COLO668 (cell line): ENCODE measurements around the gene SYCN.
"Not testable (repeated sequence)": the region's sequence is repeated elsewhere in the genome, so short reads cannot be mapped to it uniquely, and the experiment has no call there.

ENCODE experiments used
- DNase-seq: peaks from one replicate; lab custom pipeline; 2025; ENCODE audit not compliant: unreplicated experiment; lab: John Stamatoyannopoulos, UW

The SYCN gene

DNA sequence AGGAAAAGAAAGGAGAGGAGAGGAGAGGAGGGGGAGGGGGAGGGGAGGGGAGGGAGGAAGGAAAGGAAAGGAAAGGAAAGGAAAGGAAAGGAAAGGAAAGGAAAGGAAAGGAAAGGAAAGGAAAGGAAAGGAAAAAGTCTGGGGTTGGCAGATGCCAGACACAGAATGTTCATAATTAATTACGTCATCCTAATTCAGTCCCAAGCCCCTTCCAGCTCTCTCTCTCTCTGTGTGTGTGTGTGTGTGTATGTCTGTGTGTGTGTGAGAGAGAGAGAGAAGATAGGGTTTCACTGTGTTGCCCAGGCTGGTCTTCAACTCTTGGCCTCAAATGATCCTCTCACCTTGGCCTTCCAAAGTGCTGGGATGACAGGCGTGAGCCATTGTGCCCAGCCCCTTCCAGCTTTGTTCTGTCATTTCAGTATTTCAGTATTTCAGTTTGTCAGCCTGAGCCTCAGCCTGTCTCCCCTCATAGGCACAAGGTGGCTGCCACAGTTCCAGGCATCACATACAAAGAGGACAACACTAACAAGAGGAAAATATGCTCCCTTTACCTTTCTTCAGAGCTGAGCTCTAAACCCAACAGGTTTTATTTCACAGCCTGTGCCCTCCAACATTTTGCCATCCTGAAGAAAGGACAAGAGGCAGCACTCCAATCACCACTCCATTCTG, 26.2 kb upstream of the SYCN start:
- no peak for DNase-seq

DNA sequence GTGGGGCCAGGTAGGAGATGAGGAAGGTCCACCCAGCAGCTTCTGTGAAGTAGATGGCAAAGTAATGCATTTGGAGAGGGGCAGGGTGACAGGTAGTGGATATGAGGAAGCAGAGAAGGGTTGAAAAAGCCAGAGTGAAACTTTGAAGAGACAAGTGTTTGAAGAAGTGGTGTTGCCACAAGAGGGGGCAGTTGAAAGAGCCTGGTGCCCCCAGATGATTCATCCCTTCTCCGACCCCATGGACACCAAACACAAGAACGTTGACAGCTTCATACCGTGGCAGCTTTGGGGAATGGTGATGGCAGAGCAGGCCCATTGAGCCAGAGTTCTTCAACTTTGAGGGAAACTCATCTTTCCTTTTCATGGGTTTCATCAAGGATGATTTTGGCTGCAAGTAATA, 20.8 kb upstream of the SYCN start:
- DNase-seq = no peak

DNA sequence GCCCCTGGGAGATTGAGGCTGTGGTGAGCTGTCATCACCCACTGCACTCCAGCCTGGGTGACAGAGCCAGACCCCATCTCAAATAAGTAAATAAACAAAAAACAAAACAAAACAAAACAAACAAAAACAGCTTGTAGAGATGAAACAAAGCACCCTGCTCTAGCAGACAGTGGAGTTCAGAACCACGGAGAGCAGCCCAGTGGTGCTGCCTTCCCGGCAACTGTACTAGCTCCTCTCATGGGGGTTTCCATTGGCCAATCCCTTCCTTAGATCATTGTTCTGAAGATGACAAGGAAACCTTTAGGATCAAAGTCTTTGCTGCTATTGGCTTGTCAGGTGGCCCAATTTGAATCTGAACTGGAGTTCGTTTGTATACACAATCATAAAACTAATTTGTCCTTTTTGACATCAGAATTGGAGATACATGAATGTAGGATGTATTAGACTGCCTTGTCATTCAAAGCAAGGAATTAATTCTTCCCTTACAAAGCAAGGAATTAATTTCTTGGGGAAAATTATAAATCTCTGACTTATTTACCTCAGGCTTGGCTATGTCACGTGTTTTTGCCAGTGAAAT, 19.7 kb upstream of the SYCN start:
- no peak for DNase-seq

DNA sequence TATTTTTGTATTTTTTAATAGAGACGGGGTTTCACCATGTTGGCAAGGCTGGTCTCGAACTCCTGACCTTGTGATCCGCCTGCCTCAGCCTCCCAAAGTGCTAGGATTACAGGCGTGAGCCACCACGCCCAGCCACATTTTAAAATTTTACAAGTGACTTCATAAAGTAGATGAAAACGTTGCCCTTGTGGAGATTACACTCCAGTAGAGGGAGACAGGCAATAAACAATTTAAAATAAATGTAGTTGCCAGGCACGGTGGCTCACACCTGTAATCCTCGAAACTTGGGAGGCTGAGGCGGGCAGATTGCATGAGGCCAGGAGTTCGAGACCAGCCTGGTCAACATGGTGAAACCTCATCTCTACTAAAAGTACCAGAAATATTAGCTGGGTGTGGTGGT, 15.0 kb upstream of the SYCN start:
- not testable (repeated sequence) for DNase-seq

DNA sequence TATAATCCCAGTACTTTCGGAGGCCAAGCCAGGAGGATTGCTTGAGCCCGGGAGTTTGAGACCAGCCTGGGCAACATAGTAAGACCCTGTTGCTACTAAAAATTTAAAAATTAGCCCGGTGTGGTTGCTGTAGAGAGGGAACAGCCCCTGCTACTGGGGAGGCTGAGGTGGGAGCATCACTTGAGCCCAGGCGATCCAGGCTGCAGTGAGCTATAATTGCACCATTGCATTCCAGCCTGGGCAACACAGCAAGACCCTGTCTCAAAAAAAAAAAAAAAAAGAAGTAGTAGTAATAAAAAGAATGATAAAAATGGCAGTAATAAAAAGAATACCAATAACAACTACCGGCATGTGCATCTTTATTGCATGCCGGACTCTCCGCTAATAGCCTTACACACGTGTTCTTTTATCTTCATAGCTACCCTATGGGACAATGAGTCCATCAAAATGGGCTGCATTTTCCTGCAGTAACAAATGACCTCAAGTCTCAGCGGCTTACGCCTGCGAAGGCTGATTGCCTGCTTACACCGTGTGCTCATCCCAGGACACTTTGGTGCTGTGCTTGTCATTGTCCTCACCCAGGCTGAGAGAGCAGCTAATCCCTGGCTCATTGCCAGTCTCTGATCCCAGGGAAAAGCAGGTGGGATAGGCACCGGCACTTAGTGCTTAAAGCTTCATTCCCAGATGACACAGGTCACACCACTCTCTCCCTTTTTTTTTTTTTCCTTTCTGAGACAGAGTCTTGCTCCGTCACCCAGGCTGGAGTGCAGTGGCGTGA, 14.4 kb upstream of the SYCN start:
- DNase-seq = peak; percentile 7

DNA sequence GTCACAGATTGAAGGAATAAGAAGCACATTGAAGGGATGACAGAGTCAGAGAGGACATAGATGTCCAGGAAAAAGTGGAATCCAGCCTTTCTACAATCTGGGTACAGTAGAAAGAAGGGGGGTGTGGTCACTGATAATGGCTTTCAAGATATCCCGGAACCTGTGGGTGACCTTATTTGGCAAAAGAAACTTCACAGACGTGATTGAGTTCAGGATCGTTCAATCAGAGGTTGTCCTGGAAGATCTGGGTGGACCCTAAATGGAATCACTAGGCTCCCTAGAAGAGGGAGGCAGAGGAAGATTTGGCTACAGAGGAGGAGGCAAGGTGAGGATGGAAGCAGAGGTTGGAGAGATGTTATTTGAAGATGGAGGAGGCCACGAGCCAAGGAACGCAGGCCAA, 13.0 kb upstream of the SYCN start:
- DNase-seq = no peak

DNA sequence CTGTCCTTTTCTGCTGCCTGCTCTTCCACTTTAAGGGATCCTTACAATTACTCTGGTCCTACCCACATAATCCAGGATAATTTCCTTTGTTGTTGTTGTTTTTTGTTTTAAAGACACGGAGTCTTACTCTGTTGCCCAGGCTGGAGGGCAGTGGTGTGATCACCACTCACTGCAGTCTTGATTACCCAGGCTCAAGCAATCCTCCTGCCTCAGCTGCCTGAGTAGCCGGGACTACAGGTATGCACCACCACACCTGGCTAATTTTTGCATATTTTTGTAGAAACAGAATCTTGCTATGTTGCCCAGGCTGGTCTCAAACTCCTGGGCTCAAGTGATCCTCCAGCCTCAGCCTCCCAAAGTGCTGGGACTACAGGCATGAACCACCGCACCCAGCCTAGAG, 11.3 kb upstream of the SYCN start:
- DNase-seq = not testable (repeated sequence)

DNA sequence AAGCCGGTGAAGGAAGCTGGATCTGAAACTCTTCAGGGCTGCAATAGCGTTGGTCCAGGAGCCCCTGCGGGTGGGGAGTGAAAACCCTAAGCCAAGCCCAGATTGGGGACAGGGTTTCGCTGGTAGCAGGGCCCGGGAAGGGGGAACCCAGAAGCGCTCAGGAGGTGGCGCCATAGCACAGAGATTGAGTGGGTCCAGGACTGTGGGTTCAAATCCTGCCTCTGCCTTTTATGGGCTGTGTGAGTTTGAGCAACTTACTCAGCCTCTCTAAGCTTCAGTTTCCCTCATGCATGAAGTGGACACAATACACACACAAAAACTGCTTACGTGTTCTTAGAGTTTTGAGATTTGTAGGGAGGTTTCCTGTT, 8.3 kb upstream of the SYCN start:
- DNase-seq = peak; percentile 21

DNA sequence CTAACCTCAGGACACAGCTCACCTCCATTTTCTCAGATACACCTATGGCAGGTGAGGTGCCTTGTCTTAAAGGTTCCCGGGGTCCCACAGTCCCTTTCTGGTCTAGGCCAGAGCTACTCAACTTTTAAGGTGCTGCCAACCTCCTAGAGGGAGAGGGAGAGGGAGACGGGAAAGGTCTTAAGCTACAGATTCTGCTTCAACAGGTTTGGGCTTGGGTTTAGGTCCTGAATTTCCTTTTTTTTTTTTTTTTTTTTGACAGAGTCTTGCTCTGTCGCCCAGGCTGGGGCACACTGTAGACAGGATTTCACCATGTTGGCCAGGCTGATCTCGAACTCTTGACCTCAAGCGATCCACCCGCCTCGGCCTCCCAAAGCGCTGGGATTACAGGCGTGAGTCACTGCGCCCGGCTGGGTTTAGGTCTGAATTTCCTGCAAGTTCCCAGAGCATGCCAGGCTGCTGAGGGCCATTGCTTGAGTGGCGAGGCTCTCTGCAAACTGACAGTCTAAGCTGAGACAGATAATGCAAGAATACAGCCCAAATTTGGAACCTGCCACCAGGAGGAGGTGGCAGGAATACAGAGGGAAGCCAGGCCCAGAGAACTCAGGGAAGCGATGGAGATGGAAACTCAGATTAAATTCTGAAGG, 7.8 kb upstream of the SYCN start:
- DNase-seq = no peak

DNA sequence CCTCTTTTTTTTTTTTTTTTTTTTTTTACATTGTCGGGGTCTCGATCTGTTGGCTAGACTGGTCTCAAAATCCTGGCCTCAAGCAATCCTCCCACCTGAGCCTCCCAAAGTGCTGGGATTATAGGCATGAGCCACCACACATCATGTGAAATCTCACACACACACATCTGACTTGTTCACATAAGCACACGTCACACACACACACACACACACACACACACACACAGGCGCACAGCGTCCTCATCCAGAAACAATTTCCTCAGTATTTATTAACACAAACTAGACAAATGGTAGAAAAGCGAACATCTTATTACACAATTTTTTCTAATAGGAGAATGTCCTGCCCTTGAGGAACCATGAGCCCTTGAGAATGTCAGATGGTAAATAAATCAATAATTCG, 5.1 kb upstream of the SYCN start:
- DNase-seq = no peak

DNA sequence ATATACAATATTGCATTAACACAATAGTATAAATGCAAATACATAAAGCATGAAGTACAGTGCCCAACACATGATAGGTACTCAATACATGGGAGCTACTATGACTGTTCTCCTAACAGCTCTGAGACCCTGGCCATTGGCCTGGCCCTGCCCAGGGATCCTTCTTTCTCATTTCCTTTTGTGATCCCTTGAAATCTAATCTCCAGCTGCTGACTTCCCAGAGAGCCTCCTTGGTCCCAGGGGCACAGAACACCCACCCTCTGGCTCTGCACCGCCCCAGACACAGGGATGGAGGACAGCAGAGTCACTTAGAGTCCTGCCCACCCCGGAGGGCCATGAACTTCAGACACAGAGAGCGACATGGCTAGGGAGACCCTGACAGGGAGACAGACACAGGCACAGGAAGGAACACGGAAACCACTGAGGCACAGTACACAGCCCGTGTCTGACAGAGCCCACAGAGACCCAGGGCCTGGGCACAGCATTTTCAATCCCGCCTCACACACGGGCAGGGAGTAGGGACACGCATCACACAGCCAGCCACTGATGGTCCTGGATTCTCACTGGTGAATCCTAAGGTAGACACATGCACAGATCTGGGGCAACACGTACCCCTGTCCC, 4.2 kb upstream of the SYCN start:
- DNase-seq = no peak

DNA sequence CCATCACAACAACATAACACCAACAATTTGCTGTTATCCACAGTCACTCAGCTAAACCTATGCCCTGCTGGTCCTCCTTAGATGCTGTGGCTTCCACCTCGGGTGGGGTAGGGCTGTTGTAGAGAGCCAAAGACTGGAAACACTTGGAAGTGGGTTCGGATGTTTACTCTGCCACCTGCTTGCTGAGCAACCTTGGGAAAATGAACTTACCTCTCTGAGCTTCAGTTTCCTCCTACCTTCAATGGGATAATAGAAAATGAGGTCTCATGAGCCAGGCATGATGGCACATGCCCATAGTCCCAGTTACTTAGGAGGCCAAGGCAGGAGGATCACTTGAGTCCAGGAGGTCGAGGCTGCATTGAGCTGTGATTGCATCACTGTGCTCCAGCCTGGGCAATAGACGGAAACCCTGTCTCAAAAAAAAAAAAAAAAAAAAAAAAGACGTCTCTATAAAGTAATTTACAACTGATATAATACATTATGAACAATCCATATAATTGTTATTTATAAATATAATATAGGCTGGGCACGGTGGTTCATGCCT, 3.3 kb upstream of the SYCN start:
- no peak for DNase-seq

DNA sequence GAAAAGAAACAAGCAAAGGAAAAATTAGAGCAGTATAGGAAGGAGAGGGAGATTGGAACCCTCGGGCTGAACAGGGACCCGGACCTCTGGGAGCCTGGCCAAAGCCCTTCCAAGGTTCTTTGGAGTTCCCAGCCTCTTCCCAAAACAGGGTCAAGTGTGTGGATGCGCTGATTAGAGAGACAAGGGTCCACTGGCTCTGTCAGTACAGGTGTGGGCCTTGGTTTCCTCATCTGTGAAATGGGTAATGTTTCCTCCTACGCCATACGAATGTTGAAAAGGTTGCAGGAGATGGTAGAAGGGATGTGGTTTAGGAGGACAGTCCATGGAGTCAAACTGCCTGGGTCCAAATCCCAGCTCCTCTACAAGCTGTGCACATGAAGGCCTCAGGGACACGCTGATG, 2.1 kb upstream of the SYCN start:
- no peak for DNase-seq

DNA sequence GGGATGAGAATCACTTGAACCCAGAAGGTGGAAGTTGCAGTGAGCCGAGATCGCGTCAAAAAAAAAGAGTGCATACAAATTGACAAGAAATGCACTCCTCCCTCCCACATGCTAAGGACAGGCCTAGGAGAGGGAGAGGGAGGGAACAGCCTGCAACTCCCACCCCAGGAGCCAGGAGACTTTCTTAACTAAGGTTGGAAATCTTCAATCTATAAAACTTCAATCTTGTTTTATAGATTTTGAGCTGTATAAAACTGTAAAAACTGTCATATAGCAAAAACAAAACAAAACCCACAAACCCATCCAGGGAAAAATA, 1.3 kb upstream of the SYCN start:
- no peak for DNase-seq

DNA sequence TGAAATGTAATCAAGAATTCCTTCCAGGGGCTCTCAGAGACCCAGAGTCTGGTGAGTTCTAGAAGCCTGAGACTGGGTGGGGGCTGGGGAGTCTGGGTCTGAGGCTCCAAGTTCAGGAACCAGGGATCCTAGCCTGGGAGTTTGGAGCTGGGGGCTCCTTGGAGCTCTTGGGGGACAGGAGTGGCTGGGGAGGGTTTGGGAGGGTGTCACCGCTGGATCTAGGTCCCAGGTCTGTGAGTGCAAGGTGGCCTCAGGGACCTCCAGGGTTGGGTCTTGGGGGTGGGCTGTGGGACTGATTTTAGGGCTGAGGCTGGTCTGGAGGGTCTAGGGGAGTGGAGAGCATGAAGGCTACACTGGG, 1.1 kb downstream of the SYCN start:
- DNase-seq = no peak

DNA sequence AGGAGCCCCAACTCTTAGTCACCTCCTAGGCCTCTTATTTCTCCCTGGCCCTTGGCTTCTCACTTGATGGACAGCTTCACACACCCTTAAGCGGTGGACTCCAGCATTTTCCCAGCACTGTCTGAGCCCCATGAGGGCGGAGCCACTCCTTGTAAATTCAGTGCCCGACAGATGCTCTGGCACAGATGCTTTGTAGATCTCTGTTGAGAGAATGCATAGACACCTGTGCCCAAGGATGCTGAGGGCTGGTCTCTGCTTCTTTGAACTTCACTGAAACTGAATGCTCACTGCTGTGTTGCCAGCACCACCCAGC, 3.3 kb downstream of the SYCN start:
- no peak for DNase-seq

DNA sequence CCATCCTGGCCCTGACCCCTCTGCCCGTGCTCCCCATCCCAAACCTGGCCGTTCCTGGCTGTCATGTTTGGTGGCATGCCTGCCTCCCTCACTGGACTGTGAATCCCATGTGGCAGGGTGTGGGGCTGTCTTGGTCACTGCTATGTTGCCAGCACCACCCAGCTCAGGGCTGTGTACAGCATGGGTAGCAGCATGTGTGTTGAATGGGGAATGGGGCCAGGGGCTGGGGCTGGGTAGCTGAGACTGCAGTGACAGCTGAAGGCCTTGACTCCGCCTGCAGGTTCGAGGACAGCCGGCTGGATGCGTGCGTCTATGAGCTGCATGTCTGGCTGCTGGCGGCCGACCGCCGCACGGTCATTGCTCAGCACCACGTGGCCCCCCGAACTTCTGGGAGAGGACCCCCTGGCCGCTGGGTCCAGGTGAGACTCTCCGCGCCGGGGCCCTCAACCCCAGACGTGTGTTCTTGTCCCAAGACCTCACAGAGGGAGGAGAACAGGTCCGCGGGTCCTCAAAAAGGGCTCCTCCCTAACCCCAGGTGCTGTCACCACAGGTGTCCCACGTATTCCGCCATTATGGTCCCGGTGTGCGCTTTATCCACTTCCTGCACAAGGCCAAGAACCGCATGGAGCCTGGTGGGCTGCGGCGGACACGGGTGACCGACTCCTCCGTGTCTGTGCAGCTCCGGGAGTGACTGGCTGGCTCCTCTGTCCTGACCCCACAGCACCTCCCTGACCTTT, 3.8 kb downstream of the SYCN start:
- DNase-seq = no peak

DNA sequence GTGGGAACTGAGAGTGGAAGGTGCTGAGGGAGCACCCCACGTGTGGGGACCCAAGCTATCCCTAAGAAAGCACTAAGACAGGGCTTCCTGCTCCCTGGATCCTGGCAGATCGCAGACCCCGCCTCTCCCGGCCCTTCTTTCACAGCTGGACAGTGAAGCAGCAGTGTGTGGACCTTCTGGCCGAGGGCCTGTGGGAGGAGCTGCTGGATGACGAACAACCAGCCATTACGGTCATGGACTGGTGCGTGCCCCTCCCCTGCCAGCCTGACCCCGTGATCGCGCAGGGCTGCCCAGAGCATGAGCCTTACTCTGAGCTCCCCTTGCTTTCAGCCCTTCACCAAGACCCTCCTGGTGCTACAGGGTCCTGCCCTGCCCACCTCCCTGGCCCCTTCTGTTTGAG, 5.0 kb downstream of the SYCN start:
- no peak for DNase-seq

DNA sequence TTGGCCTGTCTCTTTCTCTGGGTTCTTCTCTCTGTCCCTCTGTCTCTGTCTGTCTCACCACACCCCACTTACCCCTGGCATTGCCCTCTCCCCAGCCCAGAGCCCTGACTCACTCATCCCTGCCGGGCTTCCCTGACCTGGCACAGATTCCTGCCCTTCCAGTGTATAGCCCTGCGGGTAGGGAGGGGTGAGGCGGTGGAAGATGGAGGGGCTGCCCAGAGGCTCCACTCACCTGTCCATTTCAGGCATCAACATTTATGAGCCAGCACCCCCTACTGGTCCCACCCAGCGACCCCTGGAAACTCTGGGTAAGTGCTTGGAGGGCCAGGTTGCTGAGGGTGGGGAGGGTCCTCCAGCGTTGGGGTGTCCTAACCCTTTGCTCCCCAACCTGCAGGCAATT, 6.3 kb downstream of the SYCN start:
- DNase-seq = no peak

DNA sequence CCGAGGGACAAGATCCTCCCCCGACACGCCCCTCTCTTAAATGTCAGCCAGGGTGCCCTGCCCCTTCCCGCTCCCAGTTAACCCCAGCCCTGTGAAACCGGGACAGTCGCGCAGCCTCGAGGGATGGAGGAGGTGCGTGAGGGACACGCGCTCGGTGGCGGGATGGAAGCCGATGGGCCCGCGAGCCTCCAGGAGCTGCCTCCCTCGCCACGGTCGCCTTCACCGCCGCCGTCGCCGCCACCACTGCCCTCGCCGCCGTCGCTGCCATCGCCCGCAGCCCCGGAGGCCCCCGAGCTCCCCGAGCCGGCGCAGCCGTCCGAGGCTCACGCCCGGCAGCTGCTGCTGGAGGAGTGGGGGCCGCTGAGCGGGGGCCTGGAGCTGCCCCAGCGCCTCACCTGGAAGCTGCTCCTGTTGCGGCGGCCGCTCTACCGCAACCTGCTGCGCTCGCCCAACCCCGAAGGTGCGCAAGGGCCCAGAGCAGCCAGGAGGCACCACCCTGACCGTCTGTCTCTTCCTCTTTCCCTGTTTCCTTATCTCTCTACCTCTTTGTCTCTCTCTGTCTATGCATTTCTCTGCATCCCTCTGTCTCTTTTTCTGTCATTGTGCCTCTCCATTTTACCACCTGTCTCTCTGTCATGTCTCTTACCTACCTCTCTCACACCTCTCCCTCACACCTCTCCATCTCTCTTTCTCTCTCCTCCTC, 7.1 kb downstream of the SYCN start, which contains the start of gene NCCRP1:
Gene NCCRP1, plus strand, starts transcription at position 105 of the 703 bp plus-strand sequence. Its CDS starts 19 bp downstream, at position 124.
- DNase-seq = peak; percentile 31
